ENCODE data around the gene MEGF11. TPM values are rescaled to one million over a fixed set of nuclear protein-coding genes. Genes with fewer than 3 reads are reported as not detected.

The MEGF11 gene
- total RNA-seq, 1 experiment from 2014 or later: not detected

- intact Hi-C loops (cut with micrococcal nuclease): no loop called here
- POLR2A ChIA-PET (ENCODE audit: unreplicated experiment): no interaction called here
- H3K4me1 ChIP-seq (ENCODE audit: insufficient read depth, low read length): no peaks in the 10 kb centered on the region
- no peak overlapping the region for H3K27ac ChIP-seq (ENCODE audit: low read length)
- no peak for ATAC-seq
- no peaks in the 10 kb centered on the region for H3K79me2 ChIP-seq (ENCODE audit: low read length)
- no peaks in the 10 kb centered on the region for H3F3A ChIP-seq (ENCODE audit: low read length, unreplicated experiment)
- H2AFZ ChIP-seq (ENCODE audit: low read length): no peak overlapping the region
- no peaks in the 10 kb centered on the region for H3K36me3 ChIP-seq (ENCODE audit: low read depth, low read length)
- no TSS peak for BruUV-seq (replicated peaks)
- H3K4me2 ChIP-seq (ENCODE audit: low read length): no peak overlapping the region
- DNase-seq: no peak
- no peak overlapping the region for H3K9ac ChIP-seq (ENCODE audit: low read length)
- CTCF ChIA-PET: no interaction called here
- peaks cover 49% of the 10 kb centered on the region for H3K27me3 ChIP-seq (ENCODE audit: low read length)
- no peaks in the 10 kb centered on the region for H3K9me3 ChIP-seq (ENCODE audit: low read length)
- no peaks in the 10 kb centered on the region for H4K20me1 ChIP-seq (ENCODE audit: low read length)
- H3K9me2 ChIP-seq (replicated peaks; ENCODE audit: low read length): no peaks in the 10 kb centered on the region
- H3K4me3 ChIP-seq (ENCODE audit: low read length): no peak overlapping the region
- TF ChIP-seq EZH2 (IDR thresholded peaks at IDR 0.05; ENCODE audit: low read length, unreplicated experiment): no peak
- no peak for TF ChIP-seq EZH2phosphoT487 (IDR thresholded peaks at IDR 0.05; ENCODE audit: borderline replicate concordance, low read length)
These were observed 97.1 kb downstream of the MEGF11 start for GRCh38 chr15:66156310-66156975.

GRCh38 chr15:66155065-66155464 is 98.5 kb downstream of the MEGF11 start:
- Histone ChIP-seq H3K36me3 (ENCODE audit: low read depth, low read length) (no peaks in the 10 kb centered on the region), H2AFZ (ENCODE audit: low read length) (no peak overlapping the region), H3K9ac (ENCODE audit: low read length) (no peak overlapping the region), H3K4me1 (ENCODE audit: insufficient read depth, low read length) (no peaks in the 10 kb centered on the region), H3F3A (ENCODE audit: low read length, unreplicated experiment) (no peaks in the 10 kb centered on the region), H3K9me3 (ENCODE audit: low read length) (no peaks in the 10 kb centered on the region), H3K4me3 (ENCODE audit: low read length) (no peak overlapping the region), H3K27me3 (ENCODE audit: low read length) (peaks cover 49% of the 10 kb centered on the region), H4K20me1 (ENCODE audit: low read length) (no peaks in the 10 kb centered on the region), H3K27ac (ENCODE audit: low read length) (no peak overlapping the region), H3K4me2 (ENCODE audit: low read length) (no peak overlapping the region), H3K9me2 (replicated peaks; ENCODE audit: low read length) (no peaks in the 10 kb centered on the region), H3K79me2 (ENCODE audit: low read length) (no peaks in the 10 kb centered on the region)
- DNase-seq (no peak), ATAC-seq (no peak)
- BruUV-seq (replicated peaks): no TSS peak
- intact Hi-C loops (cut with micrococcal nuclease): no loop called here
- ChIA-PET POLR2A (ENCODE audit: unreplicated experiment) (no interaction called here), CTCF (no interaction called here)
- TF ChIP-seq EZH2 (IDR thresholded peaks at IDR 0.05; ENCODE audit: low read length, unreplicated experiment) (no peak), EZH2phosphoT487 (IDR thresholded peaks at IDR 0.05; ENCODE audit: borderline replicate concordance, low read length) (no peak)
- TF ChIP-seq, protein P1, sequence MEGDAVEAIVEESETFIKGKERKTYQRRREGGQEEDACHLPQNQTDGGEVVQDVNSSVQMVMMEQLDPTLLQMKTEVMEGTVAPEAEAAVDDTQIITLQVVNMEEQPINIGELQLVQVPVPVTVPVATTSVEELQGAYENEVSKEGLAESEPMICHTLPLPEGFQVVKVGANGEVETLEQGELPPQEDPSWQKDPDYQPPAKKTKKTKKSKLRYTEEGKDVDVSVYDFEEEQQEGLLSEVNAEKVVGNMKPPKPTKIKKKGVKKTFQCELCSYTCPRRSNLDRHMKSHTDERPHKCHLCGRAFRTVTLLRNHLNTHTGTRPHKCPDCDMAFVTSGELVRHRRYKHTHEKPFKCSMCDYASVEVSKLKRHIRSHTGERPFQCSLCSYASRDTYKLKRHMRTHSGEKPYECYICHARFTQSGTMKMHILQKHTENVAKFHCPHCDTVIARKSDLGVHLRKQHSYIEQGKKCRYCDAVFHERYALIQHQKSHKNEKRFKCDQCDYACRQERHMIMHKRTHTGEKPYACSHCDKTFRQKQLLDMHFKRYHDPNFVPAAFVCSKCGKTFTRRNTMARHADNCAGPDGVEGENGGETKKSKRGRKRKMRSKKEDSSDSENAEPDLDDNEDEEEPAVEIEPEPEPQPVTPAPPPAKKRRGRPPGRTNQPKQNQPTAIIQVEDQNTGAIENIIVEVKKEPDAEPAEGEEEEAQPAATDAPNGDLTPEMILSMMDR (conservative IDR thresholded peaks at IDR 0.05; ENCODE audit: low read depth, low read length): no peak

DNA sequence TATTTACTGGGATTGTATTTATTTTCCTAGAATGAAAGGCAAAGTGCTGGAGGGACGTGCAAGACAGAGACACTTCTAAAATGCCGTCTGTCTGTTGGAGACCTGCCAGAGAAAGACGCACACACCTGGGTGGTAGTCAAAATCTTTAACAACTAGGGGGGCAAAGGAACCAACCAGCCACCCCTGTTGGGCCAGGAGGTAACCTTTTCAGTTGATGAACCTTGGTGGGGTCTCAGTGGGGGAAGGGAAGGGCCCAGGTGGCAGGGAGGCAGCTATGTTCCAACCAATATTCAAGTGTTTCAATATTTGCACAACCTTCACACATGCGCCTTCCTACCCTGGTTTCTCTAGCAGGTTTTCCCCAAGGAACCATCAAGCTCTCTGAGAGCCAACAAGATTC is 99.0 kb downstream of the MEGF11 start:
- H3K9me2 ChIP-seq (replicated peaks; ENCODE audit: low read length): no peaks in the 10 kb centered on the region
- H3K79me2 ChIP-seq (ENCODE audit: low read length): no peaks in the 10 kb centered on the region
- H3K4me1 ChIP-seq (ENCODE audit: insufficient read depth, low read length): no peaks in the 10 kb centered on the region
- ChIA-PET CTCF (no interaction called here), POLR2A (ENCODE audit: unreplicated experiment) (no interaction called here)
- no peak overlapping the region for H3K4me3 ChIP-seq (ENCODE audit: low read length)
- TF ChIP-seq EZH2 (IDR thresholded peaks at IDR 0.05; ENCODE audit: low read length, unreplicated experiment) (no peak), EZH2phosphoT487 (IDR thresholded peaks at IDR 0.05; ENCODE audit: borderline replicate concordance, low read length) (no peak)
- TF ChIP-seq, protein P1 (conservative IDR thresholded peaks at IDR 0.05; ENCODE audit: low read depth, low read length): no peak
- H3K36me3 ChIP-seq (ENCODE audit: low read depth, low read length): no peaks in the 10 kb centered on the region
- H3F3A ChIP-seq (ENCODE audit: low read length, unreplicated experiment): no peaks in the 10 kb centered on the region
- DNase-seq (no peak), ATAC-seq (no peak)
- no peaks in the 10 kb centered on the region for H4K20me1 ChIP-seq (ENCODE audit: low read length)
- BruUV-seq (replicated peaks): no TSS peak
- H2AFZ ChIP-seq (ENCODE audit: low read length): no peak overlapping the region
- H3K9ac ChIP-seq (ENCODE audit: low read length): no peak overlapping the region
- H3K9me3 ChIP-seq (ENCODE audit: low read length): no peaks in the 10 kb centered on the region
- H3K4me2 ChIP-seq (ENCODE audit: low read length): no peak overlapping the region
- H3K27me3 ChIP-seq (ENCODE audit: low read length): peaks cover 53% of the 10 kb centered on the region
- no peak overlapping the region for H3K27ac ChIP-seq (ENCODE audit: low read length)
- intact Hi-C loops (cut with micrococcal nuclease): no loop called here
